HAP-1 (cell line): ENCODE measurements around the gene FGD6.
A peak's percentile ranks its signal among the peaks of the same experiment; 100 is the strongest.

Experiments
- DNase-seq, 2 experiments: peaks; one replicate each; pipeline ENCODE4 v3.0.0-alpha.2; 2016 to 2020; ENCODE audit warnings: low spot score in 2 of 2
- H3K27me3 ChIP-seq: fragments of 250-450 bp; sonication (Bioruptor Pico); 2 replicates; pipeline ENCODE4 v1.5.1; 2020; ENCODE audit warnings: low read depth, mild to moderate bottlenecking, moderate library complexity
- H3K36me3 ChIP-seq: fragments of 250-450 bp; sonication (Bioruptor Pico); replicated peaks from 2 replicates; pipeline ENCODE4 v1.5.1; 2020; ENCODE audit warnings: mild to moderate bottlenecking
- H3K4me1 ChIP-seq: fragments of 250-450 bp; sonication (Bioruptor Pico); 2 replicates; pipeline ENCODE4 v1.5.1; 2020; ENCODE audit warnings: mild to moderate bottlenecking
- H3K4me3 ChIP-seq: fragments of 250-450 bp; sonication (Bioruptor Pico); 2 replicates; pipeline ENCODE4 v1.5.1; 2020; ENCODE audit warnings: mild to moderate bottlenecking, moderate library complexity
- H3K9me3 ChIP-seq: fragments of 250-450 bp; sonication (Bioruptor Pico); 2 replicates; pipeline ENCODE4 v1.5.1; 2020; ENCODE audit warnings: mild to moderate bottlenecking, moderate library complexity
- in situ Hi-C: fragments of 300-500 bp; cut with MboI; formaldehyde crosslinking; loops from 3 replicates; pipeline ENCODE4 v1.14.3; 2020; ENCODE audit warnings: low sequenced_read_pairs, inconsistent platforms, mixed read lengths

FGD6 gene

GRCh38 chr12:95208678-95209077 lies 8.6 kb downstream of the FGD6 start:
- H3K36me3 ChIP-seq: no peaks in the 10 kb centered on the region
- DNase-seq: no peak
- in situ Hi-C loops: no loop called here

GRCh38 chr12:95207407-95207806 lies 9.9 kb downstream of the FGD6 start:
- no peaks in the 10 kb centered on the region for H3K27me3 ChIP-seq
- in situ Hi-C loops: no loop called here
- H3K9me3 ChIP-seq: no peaks in the 10 kb centered on the region
- no peak overlapping the region for H3K4me3 ChIP-seq
- no peaks in the 10 kb centered on the region for H3K36me3 ChIP-seq
- peaks cover 15% of the 10 kb centered on the region for H3K4me1 ChIP-seq
- no peak for DNase-seq

More at GRCh38 chr12:95208678-95209077, 8.6 kb downstream of the FGD6 start:
- Histone ChIP-seq H3K9me3 (no peaks in the 10 kb centered on the region), H3K4me1 (peaks cover 4% of the 10 kb centered on the region), H3K27me3 (no peaks in the 10 kb centered on the region), H3K4me3 (no peak overlapping the region)

GRCh38 chr12:95206916-95207315 lies 10.4 kb downstream of the FGD6 start:
- in situ Hi-C loops: no loop called here
- no peak for DNase-seq
- Histone ChIP-seq H3K36me3 (no peaks in the 10 kb centered on the region), H3K27me3 (no peaks in the 10 kb centered on the region), H3K4me1 (peaks cover 17% of the 10 kb centered on the region), H3K9me3 (no peaks in the 10 kb centered on the region), H3K4me3 (no peak overlapping the region)

GRCh38 chr12:95205685-95206084 lies 11.6 kb downstream of the FGD6 start:
- H3K36me3 ChIP-seq: no peaks in the 10 kb centered on the region
- H3K9me3 ChIP-seq: no peaks in the 10 kb centered on the region
- no peak for DNase-seq
- in situ Hi-C loops: no loop called here
- H3K27me3 ChIP-seq: no peaks in the 10 kb centered on the region
- no peak overlapping the region for H3K4me3 ChIP-seq
- peaks cover 23% of the 10 kb centered on the region for H3K4me1 ChIP-seq

- no peaks in the 10 kb centered on the region for H3K36me3 ChIP-seq
- peaks cover 28% of the 10 kb centered on the region for H3K4me1 ChIP-seq
- H3K27me3 ChIP-seq: no peaks in the 10 kb centered on the region
- in situ Hi-C loops: no loop called here
- H3K9me3 ChIP-seq: no peaks in the 10 kb centered on the region
- no peak overlapping the region for H3K4me3 ChIP-seq
- no peak for DNase-seq
Observed at GRCh38 chr12:95205016-95205624, 12.1 kb downstream of the FGD6 start.

- peaks cover 29% of the 10 kb centered on the region for H3K4me1 ChIP-seq
- DNase-seq: no peak
- in situ Hi-C loops: no loop called here
Observed at GRCh38 chr12:95204141-95204866, 13.0 kb downstream of the FGD6 start.

GRCh38 chr12:95203487-95204030 lies 13.7 kb downstream of the FGD6 start:
- Histone ChIP-seq H3K4me1 (peaks cover 31% of the 10 kb centered on the region), H3K4me3 (no peak overlapping the region), H3K36me3 (no peaks in the 10 kb centered on the region), H3K27me3 (no peaks in the 10 kb centered on the region), H3K9me3 (no peaks in the 10 kb centered on the region)
- no peak for DNase-seq
- in situ Hi-C loops: no loop called here

More at GRCh38 chr12:95204141-95204866, 13.0 kb downstream of the FGD6 start:
- H3K27me3 ChIP-seq: no peaks in the 10 kb centered on the region
- no peak overlapping the region for H3K4me3 ChIP-seq
- H3K36me3 ChIP-seq: no peaks in the 10 kb centered on the region
- no peaks in the 10 kb centered on the region for H3K9me3 ChIP-seq

GRCh38 chr12:95202691-95203486 lies 14.4 kb downstream of the FGD6 start:
- no peak overlapping the region for H3K4me3 ChIP-seq
- no peaks in the 10 kb centered on the region for H3K27me3 ChIP-seq
- H3K4me1 ChIP-seq: peaks cover 31% of the 10 kb centered on the region
- no peaks in the 10 kb centered on the region for H3K36me3 ChIP-seq
- no peaks in the 10 kb centered on the region for H3K9me3 ChIP-seq
- in situ Hi-C loops: no loop called here
- DNase-seq: peak; percentile 47 to 88

GRCh38 chr12:95201056-95201670 lies 16.1 kb downstream of the FGD6 start:
- in situ Hi-C loops: no loop called here
- Histone ChIP-seq H3K4me1 (peaks cover 34% of the 10 kb centered on the region), H3K27me3 (no peaks in the 10 kb centered on the region), H3K9me3 (no peaks in the 10 kb centered on the region), H3K36me3 (no peaks in the 10 kb centered on the region), H3K4me3 (no peak overlapping the region)
- DNase-seq: no peak

- no peaks in the 10 kb centered on the region for H3K27me3 ChIP-seq
- H3K4me1 ChIP-seq: peaks cover 34% of the 10 kb centered on the region
- H3K4me3 ChIP-seq: no peak overlapping the region
- H3K36me3 ChIP-seq: no peaks in the 10 kb centered on the region
- DNase-seq: no peak
- H3K9me3 ChIP-seq: no peaks in the 10 kb centered on the region
- in situ Hi-C loops: no loop called here
Observed at GRCh38 chr12:95200128-95200894, 17.0 kb downstream of the FGD6 start.

- no peaks in the 10 kb centered on the region for H3K27me3 ChIP-seq
- H3K4me1 ChIP-seq: peaks cover 33% of the 10 kb centered on the region
- H3K9me3 ChIP-seq: no peaks in the 10 kb centered on the region
- in situ Hi-C loops: no loop called here
- H3K4me3 ChIP-seq: no peak overlapping the region
- no peak for DNase-seq
- H3K36me3 ChIP-seq: no peaks in the 10 kb centered on the region
Observed at GRCh38 chr12:95198914-95199313, 18.4 kb downstream of the FGD6 start.

- Histone ChIP-seq H3K4me3 (no peak overlapping the region), H3K36me3 (no peaks in the 10 kb centered on the region), H3K4me1 (peaks cover 22% of the 10 kb centered on the region), H3K27me3 (no peaks in the 10 kb centered on the region), H3K9me3 (no peaks in the 10 kb centered on the region)
- in situ Hi-C loops: no loop called here
- no peak for DNase-seq
Observed at GRCh38 chr12:95197636-95198035, 19.6 kb downstream of the FGD6 start.
